GM12892 (cell line): ENCODE measurements around the gene ERGIC1.

ENCODE experiments used
- DNase-seq: peaks from one replicate; pipeline ENCODE4 v3.0.0; 2011; ENCODE audit not compliant: insufficient read length
- FAIRE-seq: peaks from 2 replicates; lab custom pipeline; 2011; peaks lifted over from hg19 to GRCh38; lab: Jason Lieb, UNC
- POLR2A ChIP-seq: IDR thresholded peaks from 2 replicates; pipeline ENCODE4 v1.6.1; 2011; ENCODE audit warnings: low read depth, low read length, control low read depth
- POLR2AphosphoS5 ChIP-seq: IDR thresholded peaks from 2 replicates; pipeline ENCODE4 v1.6.1; 2011; ENCODE audit warnings: low read depth, low read length, control low read depth
- TAF1 ChIP-seq: IDR thresholded peaks from 2 replicates; pipeline ENCODE4 v1.6.1; 2011; ENCODE audit warnings: low read depth, mild to moderate bottlenecking, control low read depth, low read length, borderline replicate concordance

Gene ERGIC1

DNA sequence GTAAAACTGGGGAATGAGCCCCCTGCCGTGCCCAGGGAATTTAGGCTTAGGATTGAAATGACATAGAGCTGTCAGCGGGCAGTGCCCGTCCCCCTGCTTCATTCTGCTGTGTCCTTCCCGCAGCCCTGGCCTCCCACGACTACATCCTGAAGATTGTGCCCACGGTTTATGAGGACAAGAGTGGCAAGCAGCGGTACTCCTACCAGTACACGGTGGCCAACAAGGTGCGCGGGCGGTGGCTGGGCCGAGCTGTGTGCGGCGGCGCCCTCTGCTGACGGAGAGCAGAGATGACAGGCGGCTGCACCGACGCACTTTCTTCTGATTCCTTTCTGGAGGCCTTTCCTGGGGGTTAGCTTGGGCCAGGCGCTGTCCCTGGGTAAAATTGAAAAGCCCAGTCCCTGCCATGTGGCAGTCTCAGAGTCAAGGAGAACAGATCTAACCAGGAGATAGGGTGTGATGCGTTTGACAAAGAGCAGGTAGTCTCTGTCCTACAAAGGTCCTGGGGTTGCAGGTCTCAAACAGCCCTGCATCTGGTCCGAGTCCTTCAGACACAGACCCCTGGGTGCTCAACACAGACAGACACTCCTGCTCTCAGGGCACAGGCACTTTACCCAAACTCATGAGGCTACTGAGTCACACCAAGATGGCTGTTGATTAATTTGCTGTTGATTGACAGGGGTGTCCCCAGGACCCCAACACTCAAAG lies 98.4 kb downstream of the ERGIC1 start:
- DNase-seq (peak; percentile 80), FAIRE-seq (peak; percentile 95)
- TF ChIP-seq TAF1 = no peak
- TF ChIP-seq POLR2AphosphoS5 = no peak
- no peak for TF ChIP-seq POLR2A

GRCh38 chr5:172933238-172933637 lies 99.2 kb downstream of the ERGIC1 start:
- TF ChIP-seq TAF1 (no peak), POLR2A (no peak), POLR2AphosphoS5 (no peak)
- FAIRE-seq (no peak), DNase-seq (no peak)

DNA sequence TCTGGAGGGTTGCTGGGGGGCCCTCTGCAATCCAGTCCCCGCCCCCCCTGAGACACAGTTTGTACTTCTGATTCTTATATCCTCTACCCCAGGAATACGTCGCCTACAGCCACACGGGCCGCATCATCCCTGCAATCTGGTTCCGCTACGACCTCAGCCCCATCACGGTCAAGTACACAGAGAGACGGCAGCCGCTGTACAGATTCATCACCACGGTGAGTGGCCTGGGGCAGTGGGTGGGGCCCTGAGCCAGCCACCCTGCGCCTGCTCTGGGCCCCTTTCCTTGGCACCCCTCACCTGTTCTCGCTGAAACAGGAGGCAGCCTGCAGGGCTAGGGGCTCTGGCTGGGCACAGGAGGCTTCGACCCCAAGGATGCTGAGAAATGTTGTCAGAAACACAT lies 101.0 kb downstream of the ERGIC1 start:
- DNase-seq = no peak
- FAIRE-seq = no peak
- TF ChIP-seq POLR2A = no peak
- TF ChIP-seq POLR2AphosphoS5 = no peak
- TF ChIP-seq TAF1 = no peak

DNA sequence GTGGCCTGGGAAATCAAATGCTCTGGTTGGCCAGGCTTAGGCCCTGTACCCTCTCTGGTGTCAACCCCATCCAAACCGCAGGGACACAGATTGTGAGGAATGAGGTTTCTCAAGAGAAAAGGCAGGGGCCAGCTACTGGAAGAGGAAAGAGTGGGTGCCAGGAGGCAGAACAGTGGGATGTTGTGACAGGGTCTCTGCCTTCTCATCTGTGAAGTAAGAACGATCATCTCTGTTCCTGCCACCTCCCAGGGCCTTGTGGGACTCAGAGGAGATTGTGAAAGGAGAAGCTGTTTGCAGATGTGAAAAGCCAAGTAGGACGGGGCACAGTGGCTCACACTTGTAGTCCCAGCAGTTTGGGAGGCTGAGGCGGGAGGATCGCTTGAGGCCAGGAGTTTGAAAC lies 102.3 kb downstream of the ERGIC1 start:
- FAIRE-seq (no peak), DNase-seq (no peak)
- TF ChIP-seq POLR2A (no peak), POLR2AphosphoS5 (no peak), TAF1 (no peak)

DNA sequence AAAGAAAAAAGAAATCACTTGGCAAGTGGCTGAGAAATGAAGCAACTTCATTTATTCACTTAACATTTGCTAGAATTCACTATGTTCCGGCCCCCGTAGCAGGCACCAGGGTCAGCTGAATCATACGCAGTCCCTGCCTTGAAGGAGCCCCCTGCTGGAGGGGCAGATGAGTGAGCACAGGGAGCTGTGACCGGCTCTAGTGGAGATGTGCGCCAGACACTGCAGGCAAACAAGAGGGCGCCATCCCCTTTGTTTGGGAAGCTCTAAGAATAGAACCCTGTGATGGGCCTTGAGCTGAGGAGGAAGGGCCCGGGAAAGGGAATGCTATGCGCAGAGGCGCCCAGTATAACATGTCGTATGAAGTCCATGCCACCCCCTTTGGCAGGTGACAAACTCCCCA lies 105.0 kb downstream of the ERGIC1 start:
- DNase-seq = no peak
- no peak for FAIRE-seq

DNA sequence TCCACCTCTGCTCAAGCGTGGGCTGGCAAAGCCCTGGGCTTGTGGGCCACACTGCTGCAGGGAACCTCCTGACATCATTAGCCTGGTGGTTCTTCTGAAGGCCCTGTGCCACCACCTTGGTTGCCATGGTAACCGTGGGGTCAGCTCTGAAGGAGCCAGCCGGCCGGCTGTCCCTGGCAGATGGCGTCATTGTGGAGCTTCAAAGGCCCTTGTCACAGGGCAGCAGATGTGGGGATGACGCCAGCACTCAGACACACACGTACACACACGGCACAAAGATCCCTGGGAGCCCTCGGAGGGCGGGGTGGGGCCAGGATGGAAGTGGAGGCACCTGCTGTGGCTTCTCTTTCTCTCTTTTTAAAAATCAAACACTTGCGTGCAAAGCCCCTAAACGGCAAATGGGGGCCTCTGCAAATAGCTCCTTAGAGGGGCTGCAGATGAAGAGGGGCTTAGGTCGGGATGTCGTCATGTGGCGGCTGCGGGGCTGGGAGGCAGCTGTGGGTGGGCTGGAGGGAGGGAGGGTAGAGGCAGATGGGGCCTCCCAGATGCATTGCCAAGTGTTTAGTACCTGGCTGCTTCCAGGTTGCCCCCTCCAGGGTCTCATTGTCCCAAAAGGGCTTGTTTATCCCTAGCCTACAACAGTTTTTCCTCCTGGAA lies 105.7 kb downstream of the ERGIC1 start:
- FAIRE-seq = no peak
- no peak for DNase-seq
- TF ChIP-seq POLR2A = no peak
- no peak for TF ChIP-seq POLR2AphosphoS5
- TF ChIP-seq TAF1 = no peak

More for the DNA sequence above, 105.0 kb downstream of the ERGIC1 start:
- no peak for TF ChIP-seq TAF1
- no peak for TF ChIP-seq POLR2AphosphoS5
- no peak for TF ChIP-seq POLR2A

DNA sequence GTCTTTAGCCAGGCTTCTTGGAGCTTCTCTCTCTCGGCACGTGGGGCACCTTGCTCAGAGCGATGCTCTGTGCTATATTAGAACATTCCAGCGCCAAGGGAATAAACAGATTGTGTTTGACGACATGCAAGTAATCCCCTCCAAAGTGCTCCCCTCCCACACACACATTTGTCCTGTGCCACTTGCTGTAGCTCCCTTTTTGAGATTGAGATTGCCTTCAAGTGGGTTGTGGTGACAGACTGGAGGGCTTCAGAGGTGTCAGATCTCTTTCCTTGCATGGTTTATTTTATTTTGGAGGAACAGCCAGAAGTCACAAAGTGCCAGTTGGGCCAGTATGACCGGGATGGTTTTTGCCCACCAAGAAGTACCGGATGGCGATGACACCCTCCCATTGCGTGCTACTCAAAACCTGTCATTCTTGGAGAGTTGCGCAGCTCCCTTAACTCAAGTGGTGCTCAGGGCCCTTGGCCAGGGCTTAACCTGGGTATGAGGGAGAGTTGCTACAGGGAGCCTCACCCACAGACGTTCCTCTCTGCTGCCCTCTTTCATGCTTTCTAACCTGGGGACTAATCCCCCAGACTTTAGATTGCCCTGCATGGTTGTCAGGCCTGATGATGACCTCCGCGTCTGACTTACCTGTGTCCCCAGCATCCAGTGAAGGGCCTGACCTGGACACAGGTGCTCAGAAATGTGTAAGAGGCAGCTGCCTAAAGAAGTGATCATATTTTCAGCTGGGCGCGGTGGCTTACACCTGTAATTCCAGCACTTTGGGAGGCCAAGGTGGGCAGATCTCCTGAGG lies 106.4 kb downstream of the ERGIC1 start:
- TF ChIP-seq POLR2A = no peak
- TF ChIP-seq TAF1 = no peak
- TF ChIP-seq POLR2AphosphoS5 = no peak
- DNase-seq (no peak), FAIRE-seq (no peak)

DNA sequence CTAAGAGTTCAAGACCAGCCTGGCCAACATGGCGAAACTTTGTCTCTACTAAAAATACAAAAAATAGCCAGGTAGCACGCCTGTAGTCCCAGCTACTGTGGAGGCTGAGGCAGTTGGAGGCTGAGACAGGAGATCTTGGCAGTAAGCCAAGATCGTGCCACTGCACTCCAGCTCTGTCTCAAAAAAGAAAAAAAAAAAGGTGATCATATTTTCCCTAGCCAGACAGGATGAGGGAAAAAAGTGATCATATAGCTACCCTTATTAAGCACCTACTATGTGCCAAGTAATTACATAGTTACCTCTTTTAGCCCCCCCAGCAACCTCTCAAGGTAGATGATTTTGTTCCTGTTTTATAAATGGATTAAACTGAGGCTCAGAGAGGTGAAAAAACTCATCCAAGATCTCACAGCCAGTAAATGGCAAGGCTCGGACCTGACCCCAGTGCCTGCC lies 107.0 kb downstream of the ERGIC1 start:
- TF ChIP-seq POLR2A = no peak
- TF ChIP-seq POLR2AphosphoS5 = no peak
- TF ChIP-seq TAF1 = no peak
- FAIRE-seq (no peak), DNase-seq (no peak)

GRCh38 chr5:172942556-172942955 lies 108.5 kb downstream of the ERGIC1 start:
- DNase-seq = no peak
- no peak for FAIRE-seq
- TF ChIP-seq TAF1 (no peak), POLR2A (no peak), POLR2AphosphoS5 (no peak)

DNA sequence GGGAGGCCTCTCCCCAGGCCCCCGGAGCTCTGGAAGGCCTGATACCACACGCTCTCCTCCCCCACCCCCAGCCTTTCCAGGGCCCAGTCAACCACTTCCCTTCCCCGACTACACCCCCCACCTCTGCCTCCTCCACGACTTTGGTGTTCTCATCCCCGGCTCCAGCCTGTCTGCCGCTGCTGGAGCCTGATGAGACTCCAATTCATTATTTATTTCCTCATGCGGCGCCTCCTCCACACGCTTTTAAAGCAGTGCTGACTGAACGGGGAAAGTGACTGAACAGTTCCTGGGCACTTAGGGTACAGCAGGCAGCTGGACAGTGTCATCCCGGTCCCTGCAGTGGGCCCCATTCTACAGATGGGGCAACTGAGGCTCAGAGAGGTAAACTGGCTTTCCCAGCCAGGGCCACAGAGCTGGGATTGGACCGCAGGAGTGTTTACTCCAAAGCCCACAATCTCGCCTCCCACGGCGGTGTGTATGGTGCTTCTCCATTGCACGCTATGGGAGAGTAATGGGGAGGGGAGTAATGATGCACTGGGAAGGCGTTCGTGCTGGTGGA lies 109.3 kb downstream of the ERGIC1 start:
- no peak for TF ChIP-seq POLR2A
- no peak for TF ChIP-seq TAF1
- TF ChIP-seq POLR2AphosphoS5 = no peak
- FAIRE-seq (no peak), DNase-seq (no peak)

GRCh38 chr5:172943906-172944305 lies 109.9 kb downstream of the ERGIC1 start:
- no peak for FAIRE-seq
- no peak for DNase-seq
- TF ChIP-seq POLR2A (no peak), POLR2AphosphoS5 (no peak), TAF1 (no peak)
